ENCODE results near the gene RLN3.

GRCh38 chr19:13984875-13985741, 42.8 kb upstream of the RLN3 start:
- no peak for TF ChIP-seq EZH2 (IDR thresholded peaks at IDR 0.05; ENCODE audit: low read length, unreplicated experiment)
- TF ChIP-seq CTCF (conservative IDR thresholded peaks at IDR 0.05; ENCODE audit: low read depth, low read length) = no peak
- no peak for TF ChIP-seq EZH2phosphoT487 (IDR thresholded peaks at IDR 0.05; ENCODE audit: borderline replicate concordance, low read length)

Data from PC-3 (cell line).